Activated naive CD8-positive, alpha-beta T cell treated with anti-CD3 and anti-CD28 coated beads, Interleukin-2, amount 50 U/mL, for 24 hours (primary cell): ENCODE results near the gene TC2N.

Experiments used
- ATAC-seq: fragments of 150-1000 bp; cut with Tn5 transposase; one replicate; pipeline ENCODE4 v1.10.0; 2021
- DNase-seq: peaks from one replicate; pipeline ENCODE4 v3.0.0; 2021
- H3K27ac Mint-ChIP-seq: one replicate; pipeline ENCODE4 v1.8.0; 2021; ENCODE audit warnings: mild to moderate bottlenecking, mixed read lengths
- H3K27me3 Mint-ChIP-seq: one replicate; pipeline ENCODE4 v1.8.0; 2021; ENCODE audit warnings: mixed read lengths
- H3K36me3 Mint-ChIP-seq: one replicate; pipeline ENCODE4 v1.8.0; 2021; ENCODE audit warnings: low read depth, mixed read lengths
- H3K4me1 Mint-ChIP-seq: one replicate; pipeline ENCODE4 v1.8.0; 2021; ENCODE audit warnings: mixed read lengths
- H3K4me3 Mint-ChIP-seq: one replicate; pipeline ENCODE4 v1.8.0; 2021; ENCODE audit warnings: mild to moderate bottlenecking, moderate library complexity, mixed read lengths
- H3K9me3 Mint-ChIP-seq: one replicate; pipeline ENCODE4 v1.8.0; 2021; ENCODE audit warnings: mixed read lengths

Gene TC2N

GRCh38 chr14:91841065-91841464, 26.3 kb downstream of the TC2N start:
- no peaks in the 10 kb centered on the region for H3K27me3 Mint-ChIP-seq
- H3K4me3 Mint-ChIP-seq, result no peak overlapping the region
- no peak overlapping the region for H3K27ac Mint-ChIP-seq
- peaks cover 59% of the 10 kb centered on the region for H3K4me1 Mint-ChIP-seq
- no peak for DNase-seq
- no peaks in the 10 kb centered on the region for H3K36me3 Mint-ChIP-seq
- H3K9me3 Mint-ChIP-seq, result peaks cover 4% of the 10 kb centered on the region
- ATAC-seq, result no peak

- H3K4me3 Mint-ChIP-seq, result no peak overlapping the region
- no peak for DNase-seq
- H3K36me3 Mint-ChIP-seq, result no peaks in the 10 kb centered on the region
- peaks cover 4% of the 10 kb centered on the region for H3K9me3 Mint-ChIP-seq
- ATAC-seq, result no peak
- no peak overlapping the region for H3K27ac Mint-ChIP-seq
- no peaks in the 10 kb centered on the region for H3K27me3 Mint-ChIP-seq
- H3K4me1 Mint-ChIP-seq, result peaks cover 66% of the 10 kb centered on the region
These were observed 27.6 kb downstream of the TC2N start for GRCh38 chr14:91839749-91840148.

GRCh38 chr14:91837076-91837475, 30.3 kb downstream of the TC2N start:
- Mint-ChIP-seq H3K9me3 (peaks cover 4% of the 10 kb centered on the region), H3K27ac (no peak overlapping the region), H3K27me3 (no peaks in the 10 kb centered on the region), H3K4me1 (peaks cover 68% of the 10 kb centered on the region), H3K36me3 (no peaks in the 10 kb centered on the region), H3K4me3 (peak overlapping the region; percentile 89)
- ATAC-seq (no peak), DNase-seq (no peak)

GRCh38 chr14:91835920-91836843, 31.2 kb downstream of the TC2N start:
- peak overlapping the region; percentile 76 for H3K27ac Mint-ChIP-seq
- ATAC-seq (peak; percentile 91), DNase-seq (peak; percentile 90)
- H3K36me3 Mint-ChIP-seq, result no peaks in the 10 kb centered on the region
- H3K9me3 Mint-ChIP-seq, result peaks cover 4% of the 10 kb centered on the region
- peaks cover 67% of the 10 kb centered on the region for H3K4me1 Mint-ChIP-seq
- H3K27me3 Mint-ChIP-seq, result no peaks in the 10 kb centered on the region
- peak overlapping the region; percentile 89 for H3K4me3 Mint-ChIP-seq

- DNase-seq, result peak; percentile 14
- no peaks in the 10 kb centered on the region for H3K27me3 Mint-ChIP-seq
- H3K27ac Mint-ChIP-seq, result peak overlapping the region; percentile 45
- H3K4me1 Mint-ChIP-seq, result peaks cover 68% of the 10 kb centered on the region
- ATAC-seq, result peak; percentile 29
- H3K36me3 Mint-ChIP-seq, result peaks cover under 1% of the 10 kb centered on the region
- H3K9me3 Mint-ChIP-seq, result peaks cover 4% of the 10 kb centered on the region
- peak overlapping the region; percentile 89 for H3K4me3 Mint-ChIP-seq
These were observed 32.0 kb downstream of the TC2N start for GRCh38 chr14:91835197-91835919.

GRCh38 chr14:91834571-91834970, 32.8 kb downstream of the TC2N start:
- Mint-ChIP-seq H3K9me3 (no peaks in the 10 kb centered on the region), H3K4me3 (no peak overlapping the region), H3K27ac (no peak overlapping the region), H3K36me3 (peaks cover 4% of the 10 kb centered on the region), H3K4me1 (peaks cover 69% of the 10 kb centered on the region), H3K27me3 (no peaks in the 10 kb centered on the region)
- DNase-seq (no peak), ATAC-seq (no peak)

- Mint-ChIP-seq H3K4me1 (peaks cover 61% of the 10 kb centered on the region), H3K4me3 (no peak overlapping the region), H3K36me3 (peaks cover 6% of the 10 kb centered on the region), H3K9me3 (peaks cover 11% of the 10 kb centered on the region), H3K27me3 (no peaks in the 10 kb centered on the region), H3K27ac (no peak overlapping the region)
- DNase-seq, result no peak
- no peak for ATAC-seq
These were observed 36.0 kb downstream of the TC2N start for GRCh38 chr14:91831337-91831736.

GRCh38 chr14:91830777-91831176, 36.6 kb downstream of the TC2N start:
- no peak overlapping the region for H3K4me3 Mint-ChIP-seq
- peaks cover 62% of the 10 kb centered on the region for H3K4me1 Mint-ChIP-seq
- peaks cover 6% of the 10 kb centered on the region for H3K36me3 Mint-ChIP-seq
- no peak for DNase-seq
- H3K27me3 Mint-ChIP-seq, result no peaks in the 10 kb centered on the region
- H3K9me3 Mint-ChIP-seq, result peaks cover 11% of the 10 kb centered on the region
- peak overlapping the region; percentile 39 for H3K27ac Mint-ChIP-seq
- peak; percentile 40 for ATAC-seq

GRCh38 chr14:91829511-91829910, 37.8 kb downstream of the TC2N start:
- Mint-ChIP-seq H3K27ac (no peak overlapping the region), H3K9me3 (peaks cover 11% of the 10 kb centered on the region), H3K36me3 (peaks cover 6% of the 10 kb centered on the region), H3K27me3 (no peaks in the 10 kb centered on the region), H3K4me3 (no peak overlapping the region), H3K4me1 (peaks cover 58% of the 10 kb centered on the region)
- ATAC-seq (no peak), DNase-seq (no peak)

- no peaks in the 10 kb centered on the region for H3K27me3 Mint-ChIP-seq
- H3K4me1 Mint-ChIP-seq, result peaks cover 47% of the 10 kb centered on the region
- peaks cover 8% of the 10 kb centered on the region for H3K36me3 Mint-ChIP-seq
- H3K4me3 Mint-ChIP-seq, result no peak overlapping the region
- ATAC-seq, result no peak
- peaks cover 11% of the 10 kb centered on the region for H3K9me3 Mint-ChIP-seq
- H3K27ac Mint-ChIP-seq, result no peak overlapping the region
- no peak for DNase-seq
These were observed 39.6 kb downstream of the TC2N start for GRCh38 chr14:91827746-91828145.

- Mint-ChIP-seq H3K4me1 (peaks cover 42% of the 10 kb centered on the region), H3K27me3 (no peaks in the 10 kb centered on the region), H3K27ac (peak overlapping the region; percentile 63), H3K4me3 (peak overlapping the region; percentile 37), H3K36me3 (peaks cover 25% of the 10 kb centered on the region), H3K9me3 (peaks cover 6% of the 10 kb centered on the region)
- ATAC-seq (peak; percentile 57), DNase-seq (no peak)
These were observed 49.6 kb downstream of the TC2N start for GRCh38 chr14:91817566-91818325.

GRCh38 chr14:91814317-91814716, 53.0 kb downstream of the TC2N start:
- no peaks in the 10 kb centered on the region for H3K27me3 Mint-ChIP-seq
- DNase-seq, result no peak
- no peak overlapping the region for H3K4me3 Mint-ChIP-seq
- no peak for ATAC-seq
- peak overlapping the region; percentile 8 for H3K27ac Mint-ChIP-seq
- peaks cover 24% of the 10 kb centered on the region for H3K9me3 Mint-ChIP-seq
- peaks cover 42% of the 10 kb centered on the region for H3K36me3 Mint-ChIP-seq
- peaks cover 42% of the 10 kb centered on the region for H3K4me1 Mint-ChIP-seq

- no peak overlapping the region for H3K27ac Mint-ChIP-seq
- peaks cover 13% of the 10 kb centered on the region for H3K4me1 Mint-ChIP-seq
- H3K36me3 Mint-ChIP-seq, result peaks cover 60% of the 10 kb centered on the region
These were observed 56.6 kb downstream of the TC2N start for GRCh38 chr14:91810699-91811098.

GRCh38 chr14:91806716-91807115, 60.6 kb downstream of the TC2N start:
- peaks cover 56% of the 10 kb centered on the region for H3K36me3 Mint-ChIP-seq
- no peak overlapping the region for H3K27ac Mint-ChIP-seq
- peaks cover 44% of the 10 kb centered on the region for H3K9me3 Mint-ChIP-seq
- H3K4me1 Mint-ChIP-seq, result no peaks in the 10 kb centered on the region
- H3K4me3 Mint-ChIP-seq, result no peak overlapping the region
- ATAC-seq, result no peak
- H3K27me3 Mint-ChIP-seq, result no peaks in the 10 kb centered on the region
- DNase-seq, result no peak

More at GRCh38 chr14:91810699-91811098, 56.6 kb downstream of the TC2N start:
- Mint-ChIP-seq H3K27me3 (no peaks in the 10 kb centered on the region), H3K4me3 (no peak overlapping the region), H3K9me3 (peaks cover 43% of the 10 kb centered on the region)
- no peak for DNase-seq
- ATAC-seq, result no peak
